Measurements from ENCODE around the gene CTCFL. TPM values are rescaled to one million over a fixed set of nuclear protein-coding genes. Genes with fewer than 3 reads are reported as not detected.

Gene CTCFL
- total RNA-seq, 1 donor from 2014 or later: 0.12 TPM

DNA sequence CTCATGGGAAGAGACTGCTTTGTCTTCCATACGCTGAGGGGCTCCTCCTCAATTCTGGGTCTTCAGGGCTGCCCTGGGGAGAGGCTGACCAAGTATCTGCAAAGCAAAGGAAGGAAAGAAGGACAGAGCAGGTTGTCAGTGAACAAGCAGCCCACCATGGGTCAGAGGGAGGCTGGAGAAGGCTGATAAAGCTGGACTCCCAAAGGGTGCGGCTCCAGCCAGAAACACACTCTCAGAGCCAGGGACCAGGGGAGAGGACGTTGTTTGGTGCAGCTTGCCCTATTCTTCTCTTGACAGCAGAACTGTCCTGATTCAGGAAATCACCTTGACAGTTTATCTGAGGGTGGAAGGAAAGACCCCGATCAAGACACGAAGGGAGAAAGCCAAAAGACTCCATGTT, 10.4 kb upstream of the CTCFL start:
- no peak overlapping the region for H3K4me3 ChIP-seq (ENCODE audit: low read depth, low read length)
- DNase-seq (ENCODE audit: low read depth): no peak
- TF ChIP-seq, protein P1, sequence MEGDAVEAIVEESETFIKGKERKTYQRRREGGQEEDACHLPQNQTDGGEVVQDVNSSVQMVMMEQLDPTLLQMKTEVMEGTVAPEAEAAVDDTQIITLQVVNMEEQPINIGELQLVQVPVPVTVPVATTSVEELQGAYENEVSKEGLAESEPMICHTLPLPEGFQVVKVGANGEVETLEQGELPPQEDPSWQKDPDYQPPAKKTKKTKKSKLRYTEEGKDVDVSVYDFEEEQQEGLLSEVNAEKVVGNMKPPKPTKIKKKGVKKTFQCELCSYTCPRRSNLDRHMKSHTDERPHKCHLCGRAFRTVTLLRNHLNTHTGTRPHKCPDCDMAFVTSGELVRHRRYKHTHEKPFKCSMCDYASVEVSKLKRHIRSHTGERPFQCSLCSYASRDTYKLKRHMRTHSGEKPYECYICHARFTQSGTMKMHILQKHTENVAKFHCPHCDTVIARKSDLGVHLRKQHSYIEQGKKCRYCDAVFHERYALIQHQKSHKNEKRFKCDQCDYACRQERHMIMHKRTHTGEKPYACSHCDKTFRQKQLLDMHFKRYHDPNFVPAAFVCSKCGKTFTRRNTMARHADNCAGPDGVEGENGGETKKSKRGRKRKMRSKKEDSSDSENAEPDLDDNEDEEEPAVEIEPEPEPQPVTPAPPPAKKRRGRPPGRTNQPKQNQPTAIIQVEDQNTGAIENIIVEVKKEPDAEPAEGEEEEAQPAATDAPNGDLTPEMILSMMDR (conservative IDR thresholded peaks at IDR 0.05; ENCODE audit: low read depth, low read length): no peak

DNA sequence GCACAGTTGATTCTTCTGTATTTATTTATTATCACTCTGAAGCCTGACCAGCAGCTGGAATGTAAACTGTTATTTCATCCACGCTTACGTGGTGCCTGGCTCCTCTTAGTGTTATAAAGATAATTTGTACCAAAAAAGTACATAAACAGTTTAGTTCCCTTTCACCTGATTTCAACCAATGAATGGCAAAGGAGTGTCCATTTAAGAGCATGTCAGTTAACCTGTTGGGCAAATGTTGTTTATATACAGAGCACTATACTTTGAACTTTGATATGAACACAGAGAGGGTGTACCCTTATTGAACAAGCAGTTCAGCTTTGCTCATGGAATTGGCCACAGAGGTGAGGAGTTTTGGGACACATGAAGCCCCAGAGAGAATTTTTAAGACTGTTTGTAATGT, 7.2 kb upstream of the CTCFL start:
- TF ChIP-seq, protein P1 (conservative IDR thresholded peaks at IDR 0.05; ENCODE audit: low read depth, low read length): no peak
- no peak overlapping the region for H3K4me3 ChIP-seq (ENCODE audit: low read depth, low read length)
- DNase-seq (ENCODE audit: low read depth): no peak

DNA sequence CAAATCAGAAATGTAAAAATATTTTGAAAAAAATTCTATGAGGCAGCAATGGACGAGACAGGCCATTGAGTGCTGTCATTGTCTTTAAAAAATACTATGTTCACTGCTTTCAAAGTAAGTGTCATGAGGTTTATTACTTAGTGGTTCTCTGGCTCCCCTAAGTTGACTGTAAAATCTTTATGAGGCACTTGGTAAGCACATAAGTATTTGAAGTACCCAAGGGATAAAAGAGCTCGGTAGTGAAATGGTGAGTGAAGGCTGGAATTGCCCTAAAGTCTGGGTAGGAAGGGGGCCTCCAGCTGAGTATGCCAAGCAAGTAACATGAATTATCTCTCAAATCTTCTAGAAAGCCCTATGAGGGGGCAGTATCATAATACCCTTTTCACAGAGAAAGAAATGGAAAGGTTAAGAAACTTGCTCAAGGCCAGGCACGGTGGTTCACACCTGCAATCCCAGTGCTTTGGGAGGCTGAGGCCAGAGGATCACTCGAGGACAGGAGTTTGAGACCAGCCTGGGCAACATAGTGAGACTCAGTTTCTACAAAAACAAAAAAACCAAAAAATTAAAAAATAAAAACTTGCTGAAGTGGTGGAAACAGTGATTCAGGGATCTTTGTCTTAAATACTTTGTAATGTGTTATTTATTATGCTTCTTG, 5.5 kb upstream of the CTCFL start:
- TF ChIP-seq, protein P1 (conservative IDR thresholded peaks at IDR 0.05; ENCODE audit: low read depth, low read length): no peak
- no peak overlapping the region for H3K4me3 ChIP-seq (ENCODE audit: low read depth, low read length)
- no peak for DNase-seq (ENCODE audit: low read depth)

DNA sequence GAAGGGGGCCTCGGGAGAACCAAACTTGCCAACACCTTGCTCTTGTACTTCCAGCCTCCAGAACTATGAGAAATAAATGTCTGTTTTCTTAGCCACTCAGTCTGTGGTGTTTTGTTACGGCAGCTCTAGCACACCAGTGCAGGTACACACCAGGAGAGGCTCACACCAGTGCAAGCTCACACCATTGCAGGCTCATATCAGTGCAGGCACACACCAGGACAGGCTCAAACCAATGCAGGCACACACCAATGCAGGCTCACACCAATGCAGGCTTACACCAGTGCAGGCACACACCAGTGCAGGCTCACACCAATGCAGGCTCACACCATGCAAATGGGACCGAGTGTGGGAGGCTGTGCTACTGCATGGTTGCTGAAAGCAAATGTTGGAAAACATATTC, 4.9 kb upstream of the CTCFL start:
- TF ChIP-seq, protein P1 (conservative IDR thresholded peaks at IDR 0.05; ENCODE audit: low read depth, low read length): no peak
- no peak overlapping the region for H3K4me3 ChIP-seq (ENCODE audit: low read depth, low read length)
- no peak for DNase-seq (ENCODE audit: low read depth)

DNA sequence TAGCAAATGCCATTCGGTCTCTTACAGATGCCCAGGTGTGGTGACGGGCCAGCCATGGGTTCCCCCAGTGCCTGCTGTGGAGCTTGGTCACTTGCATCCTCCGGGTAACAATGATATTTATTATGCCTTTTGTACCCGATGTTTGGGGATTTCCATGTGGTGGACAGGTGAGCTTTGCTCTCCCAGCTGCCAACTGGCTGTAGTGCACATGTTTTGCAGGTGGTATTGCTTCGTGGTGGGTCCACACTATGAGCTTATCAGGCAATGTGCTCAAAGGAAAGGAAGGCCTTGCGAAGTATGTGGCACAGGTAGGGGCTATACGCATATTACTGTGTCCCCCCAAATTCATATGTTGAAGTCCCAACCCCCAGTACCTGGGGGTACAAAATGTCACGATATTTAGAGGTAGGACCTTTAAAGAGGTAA, 4.2 kb upstream of the CTCFL start:
- TF ChIP-seq, protein P1 (conservative IDR thresholded peaks at IDR 0.05; ENCODE audit: low read depth, low read length): no peak
- H3K4me3 ChIP-seq (ENCODE audit: low read depth, low read length): no peak overlapping the region

DNA sequence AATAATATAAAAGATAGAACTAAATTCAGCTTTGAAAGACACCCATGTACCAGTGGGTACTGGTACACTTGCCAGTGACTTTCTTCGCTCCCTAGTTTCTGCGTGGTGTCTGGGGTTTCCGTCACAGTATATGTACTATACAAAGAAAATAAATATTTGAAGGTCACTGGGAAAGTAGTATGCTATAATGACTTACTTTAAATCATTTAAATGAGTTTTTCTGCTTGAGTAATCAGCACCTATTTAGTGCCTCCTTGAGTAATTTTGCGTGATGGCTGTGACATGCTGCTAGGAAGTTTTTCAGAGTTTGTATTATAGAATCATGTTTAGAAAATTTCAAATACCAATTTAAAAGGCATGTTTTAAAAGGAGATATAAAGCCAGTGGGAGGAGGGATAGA, 3.2 kb upstream of the CTCFL start:
- DNase-seq (ENCODE audit: low read depth): no peak
- H3K4me3 ChIP-seq (ENCODE audit: low read depth, low read length): no peak overlapping the region
- TF ChIP-seq, protein P1 (conservative IDR thresholded peaks at IDR 0.05; ENCODE audit: low read depth, low read length): no peak

More for the DNA sequence above, 4.2 kb upstream of the CTCFL start:
- DNase-seq (ENCODE audit: low read depth): no peak

DNA sequence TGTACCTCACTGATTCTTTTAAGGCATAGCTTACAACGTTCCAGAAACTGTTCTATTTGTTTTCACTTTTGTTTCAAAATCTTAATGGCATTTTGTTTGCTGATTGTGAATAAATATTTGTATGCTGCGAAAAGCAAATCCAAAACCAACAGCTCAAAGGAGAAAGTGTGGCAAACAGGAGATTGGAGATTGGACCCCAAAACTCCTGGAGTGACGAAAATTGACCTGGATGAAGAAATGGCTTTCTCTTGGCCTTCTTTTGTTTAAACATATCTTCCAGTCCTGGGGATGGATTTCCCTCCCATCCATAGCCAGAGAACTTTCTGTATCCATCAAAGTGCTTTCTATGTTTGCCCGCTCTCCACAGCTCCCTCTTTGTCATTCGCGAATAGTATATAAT, 2.8 kb upstream of the CTCFL start:
- TF ChIP-seq, protein P1 (conservative IDR thresholded peaks at IDR 0.05; ENCODE audit: low read depth, low read length): no peak
- no peak overlapping the region for H3K4me3 ChIP-seq (ENCODE audit: low read depth, low read length)
- no peak for DNase-seq (ENCODE audit: low read depth)
